Activated T-cell treated with anti-CD3 and anti-CD28 coated beads, Interleukin-2, amount 50 U/mL, for 24 hours (primary cell): ENCODE data around the gene ROMO1.
"Not testable (repeated sequence)": the region's sequence is repeated elsewhere in the genome, so short reads cannot be mapped to it uniquely, and the experiment has no call there.

Experiments
- DNase-seq: peaks from one replicate; pipeline ENCODE4 v3.0.0-alpha.2; 2020
- H3K27ac Mint-ChIP-seq: 2 replicates; pipeline ENCODE4 v1.8.0; 2020; ENCODE audit warnings: mild to moderate bottlenecking, mixed read lengths
- H3K27me3 Mint-ChIP-seq: 2 replicates; pipeline ENCODE4 v1.8.0; 2020; ENCODE audit warnings: mixed read lengths
- H3K36me3 Mint-ChIP-seq: 2 replicates; pipeline ENCODE4 v1.8.0; 2020; ENCODE audit warnings: low read depth, mixed read lengths
- H3K4me1 Mint-ChIP-seq: 2 replicates; pipeline ENCODE4 v1.8.0; 2020; ENCODE audit warnings: low read depth, mixed read lengths
- H3K4me3 Mint-ChIP-seq: 2 replicates; pipeline ENCODE4 v1.8.0; 2020; ENCODE audit warnings: mild to moderate bottlenecking, moderate library complexity, mixed read lengths
- H3K9me3 Mint-ChIP-seq: 2 replicates; pipeline ENCODE4 v1.8.0; 2020; ENCODE audit warnings: mixed read lengths

ROMO1 gene

GRCh38 chr20:35738410-35739179, 39.4 kb downstream of the ROMO1 start:
- Mint-ChIP-seq H3K4me1 (peaks cover 59% of the 10 kb centered on the region), H3K9me3 (no peaks in the 10 kb centered on the region), H3K27me3 (no peaks in the 10 kb centered on the region), H3K36me3 (peaks cover 92% of the 10 kb centered on the region), H3K27ac (peak overlapping the region; percentile 90), H3K4me3 (peak overlapping the region; percentile 69)
- no peak for DNase-seq

GRCh38 chr20:35739294-35740163, 40.3 kb downstream of the ROMO1 start:
- H3K27ac Mint-ChIP-seq: peak overlapping the region; percentile 98
- peaks cover 83% of the 10 kb centered on the region for H3K36me3 Mint-ChIP-seq
- peaks cover 59% of the 10 kb centered on the region for H3K4me1 Mint-ChIP-seq
- no peak for DNase-seq
- H3K27me3 Mint-ChIP-seq: no peaks in the 10 kb centered on the region
- no peaks in the 10 kb centered on the region for H3K9me3 Mint-ChIP-seq
- H3K4me3 Mint-ChIP-seq: peak overlapping the region; percentile 97

GRCh38 chr20:35741892-35742740, 42.9 kb downstream of the ROMO1 start, which contains the start of gene RBM39:
Gene RBM39, minus strand, starts transcription at chr20:35742260. Its CDS starts 1,386 bp downstream, at chr20:35740874.
- H3K36me3 Mint-ChIP-seq: peaks cover 57% of the 10 kb centered on the region
- H3K4me3 Mint-ChIP-seq: peak within 1 kb of the TSS; percentile 97
- no peaks in the 10 kb centered on the region for H3K27me3 Mint-ChIP-seq

DNA sequence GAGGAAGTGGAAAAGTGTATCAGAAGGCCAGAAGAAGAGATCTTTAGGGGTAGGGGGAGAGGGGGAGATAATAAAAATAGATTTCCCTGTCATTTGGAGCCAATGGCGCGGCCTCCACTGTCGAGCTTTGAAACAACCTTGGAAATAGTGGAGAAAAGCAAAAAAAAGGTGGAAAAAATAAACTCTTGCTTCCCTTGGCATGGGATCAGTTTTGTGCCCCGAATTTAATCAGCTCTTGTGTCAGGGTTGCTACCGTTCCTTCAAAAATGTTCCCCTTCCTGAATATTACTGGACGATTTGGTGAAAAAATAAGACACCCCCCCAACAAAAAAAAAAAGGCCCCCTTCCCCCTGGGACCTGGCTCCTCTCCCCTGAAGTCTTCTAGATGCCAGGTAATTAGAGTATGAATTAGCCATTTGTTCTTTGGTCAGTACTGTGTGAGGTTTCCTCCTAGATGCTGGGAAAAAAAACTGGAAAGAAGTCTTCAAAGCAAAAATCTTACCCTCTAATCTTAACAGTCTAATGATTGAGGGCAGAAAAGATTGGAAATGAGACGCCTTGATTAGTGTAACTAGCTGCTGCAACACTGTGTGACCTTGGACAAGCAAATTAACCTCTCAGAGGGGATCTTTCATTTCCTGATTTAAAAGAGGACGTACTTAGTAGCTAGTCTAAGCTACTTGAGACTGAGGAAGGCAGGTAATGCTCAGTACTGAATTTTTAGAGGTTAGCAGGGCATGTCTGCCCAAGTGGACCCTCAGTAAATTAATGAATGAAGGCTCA, 43.7 kb downstream of the ROMO1 start:
- Mint-ChIP-seq H3K27ac (peak overlapping the region; percentile 98), H3K4me1 (peaks cover 40% of the 10 kb centered on the region), H3K9me3 (no peaks in the 10 kb centered on the region), H3K27me3 (no peaks in the 10 kb centered on the region), H3K4me3 (peak overlapping the region; percentile 97), H3K36me3 (peaks cover 49% of the 10 kb centered on the region)
- DNase-seq: no peak

More at GRCh38 chr20:35741892-35742740, 42.9 kb downstream of the ROMO1 start, which contains the start of gene RBM39:
- Mint-ChIP-seq H3K9me3 (no peaks in the 10 kb centered on the region), H3K27ac (peak within 1 kb of the TSS; percentile 98), H3K4me1 (peaks cover 45% of the 10 kb centered on the region)
- DNase-seq: peak; percentile 97

GRCh38 chr20:35743693-35744491, 44.7 kb downstream of the ROMO1 start:
- peaks cover 39% of the 10 kb centered on the region for H3K36me3 Mint-ChIP-seq
- no peaks in the 10 kb centered on the region for H3K9me3 Mint-ChIP-seq
- H3K27ac Mint-ChIP-seq: peak overlapping the region; percentile 98
- peak; percentile 53 for DNase-seq
- H3K27me3 Mint-ChIP-seq: no peaks in the 10 kb centered on the region
- H3K4me3 Mint-ChIP-seq: peak overlapping the region; percentile 97
- peaks cover 30% of the 10 kb centered on the region for H3K4me1 Mint-ChIP-seq

- peak overlapping the region; percentile 97 for H3K4me3 Mint-ChIP-seq
- H3K27ac Mint-ChIP-seq: peak overlapping the region; percentile 98
- DNase-seq, H3K27me3 Mint-ChIP-seq, H3K9me3 Mint-ChIP-seq: not testable (repeated sequence)
- H3K36me3 Mint-ChIP-seq: peaks cover 35% of the 10 kb centered on the region
- H3K4me1 Mint-ChIP-seq: peaks cover 27% of the 10 kb centered on the region
Measured at GRCh38 chr20:35744492-35744841, 45.3 kb downstream of the ROMO1 start.
